ENCODE measurements around the gene TRIP12.
A peak's percentile ranks its signal among the peaks of the same experiment; 100 is the strongest.
"Not testable (repeated sequence)": the region's sequence is repeated elsewhere in the genome, so short reads cannot be mapped to it uniquely, and the experiment has no call there.

TRIP12 gene

GRCh38 chr2:229815342-229815741 lies 106.5 kb downstream of the TRIP12 start:
- Histone ChIP-seq H3K9ac (ENCODE audit: low read length) (no peak overlapping the region), H3K36me3 (ENCODE audit: insufficient read depth, low read length) (peaks cover 35% of the 10 kb centered on the region), H3K4me3 (ENCODE audit: low read depth in 1 of 2, low read length in 2 of 2) (no peak overlapping the region), H3K27me3 (ENCODE audit: control insufficient read depth in 1 of 2, insufficient read depth in 2 of 2, low read length in 2 of 2) (no peaks in the 10 kb centered on the region), H3K4me1 (ENCODE audit: insufficient read depth, low read length) (peaks cover 4% of the 10 kb centered on the region), H3K27ac (ENCODE audit: low read depth, low read length) (no peak overlapping the region), H3K9me3 (ENCODE audit: low read length) (no peaks in the 10 kb centered on the region)

- H3K27ac ChIP-seq (ENCODE audit: low read depth, low read length): no peak overlapping the region
- peaks cover 4% of the 10 kb centered on the region for H3K4me1 ChIP-seq (ENCODE audit: insufficient read depth, low read length)
Observed at GRCh38 chr2:229810786-229811185, 111.0 kb downstream of the TRIP12 start.

GRCh38 chr2:229805559-229805958 lies 116.2 kb downstream of the TRIP12 start:
- Histone ChIP-seq H3K9me3 (ENCODE audit: low read length) (no peaks in the 10 kb centered on the region), H3K4me1 (ENCODE audit: insufficient read depth, low read length) (peaks cover 7% of the 10 kb centered on the region), H3K9ac (ENCODE audit: low read length) (no peak overlapping the region), H3K27ac (ENCODE audit: low read depth, low read length) (no peak overlapping the region), H3K4me3 (ENCODE audit: low read depth in 1 of 2, low read length in 2 of 2) (no peak overlapping the region), H3K27me3 (ENCODE audit: control insufficient read depth in 1 of 2, insufficient read depth in 2 of 2, low read length in 2 of 2) (no peaks in the 10 kb centered on the region), H3K36me3 (ENCODE audit: insufficient read depth, low read length) (peaks cover 57% of the 10 kb centered on the region)

More at GRCh38 chr2:229810786-229811185, 111.0 kb downstream of the TRIP12 start:
- no peaks in the 10 kb centered on the region for H3K9me3 ChIP-seq (ENCODE audit: low read length)
- H3K4me3 ChIP-seq (ENCODE audit: low read depth in 1 of 2, low read length in 2 of 2): no peak overlapping the region
- H3K9ac ChIP-seq (ENCODE audit: low read length): no peak overlapping the region
- H3K36me3 ChIP-seq (ENCODE audit: insufficient read depth, low read length): peaks cover 42% of the 10 kb centered on the region
- no peaks in the 10 kb centered on the region for H3K27me3 ChIP-seq (ENCODE audit: control insufficient read depth in 1 of 2, insufficient read depth in 2 of 2, low read length in 2 of 2)

GRCh38 chr2:229802785-229803184 lies 119.0 kb downstream of the TRIP12 start:
- Histone ChIP-seq H3K4me3 (ENCODE audit: low read depth in 1 of 2, low read length in 2 of 2) (no peak overlapping the region), H3K27me3 (ENCODE audit: control insufficient read depth in 1 of 2, insufficient read depth in 2 of 2, low read length in 2 of 2) (no peaks in the 10 kb centered on the region), H3K9me3 (ENCODE audit: low read length) (no peaks in the 10 kb centered on the region), H3K9ac (ENCODE audit: low read length) (no peak overlapping the region), H3K27ac (ENCODE audit: low read depth, low read length) (no peak overlapping the region), H3K36me3 (ENCODE audit: insufficient read depth, low read length) (peaks cover 47% of the 10 kb centered on the region), H3K4me1 (ENCODE audit: insufficient read depth, low read length) (peaks cover 17% of the 10 kb centered on the region)

GRCh38 chr2:229800997-229801754 lies 120.6 kb downstream of the TRIP12 start:
- Histone ChIP-seq H3K9me3 (ENCODE audit: low read length) (no peaks in the 10 kb centered on the region), H3K9ac (ENCODE audit: low read length) (no peak overlapping the region), H3K4me3 (ENCODE audit: low read depth in 1 of 2, low read length in 2 of 2) (no peak overlapping the region), H3K27ac (ENCODE audit: low read depth, low read length) (no peak overlapping the region), H3K27me3 (ENCODE audit: control insufficient read depth in 1 of 2, insufficient read depth in 2 of 2, low read length in 2 of 2) (no peaks in the 10 kb centered on the region), H3K36me3 (ENCODE audit: insufficient read depth, low read length) (peaks cover 47% of the 10 kb centered on the region), H3K4me1 (ENCODE audit: insufficient read depth, low read length) (peaks cover 17% of the 10 kb centered on the region)

- no peak overlapping the region for H3K9ac ChIP-seq (ENCODE audit: low read length)
- peaks cover 48% of the 10 kb centered on the region for H3K36me3 ChIP-seq (ENCODE audit: insufficient read depth, low read length)
- no peaks in the 10 kb centered on the region for H3K9me3 ChIP-seq (ENCODE audit: low read length)
- peaks cover 17% of the 10 kb centered on the region for H3K4me1 ChIP-seq (ENCODE audit: insufficient read depth, low read length)
- no peak overlapping the region for H3K4me3 ChIP-seq (ENCODE audit: low read depth in 1 of 2, low read length in 2 of 2)
- H3K27ac ChIP-seq (ENCODE audit: low read depth, low read length): peak overlapping the region; percentile 28
- no peaks in the 10 kb centered on the region for H3K27me3 ChIP-seq (ENCODE audit: control insufficient read depth in 1 of 2, insufficient read depth in 2 of 2, low read length in 2 of 2)
Observed at GRCh38 chr2:229798446-229799155, 123.2 kb downstream of the TRIP12 start.

- Histone ChIP-seq H3K9ac (ENCODE audit: low read length) (no peak overlapping the region), H3K27ac (ENCODE audit: low read depth, low read length) (no peak overlapping the region), H3K9me3 (ENCODE audit: low read length) (no peaks in the 10 kb centered on the region), H3K27me3 (ENCODE audit: control insufficient read depth in 1 of 2, insufficient read depth in 2 of 2, low read length in 2 of 2) (no peaks in the 10 kb centered on the region), H3K4me1 (ENCODE audit: insufficient read depth, low read length) (peaks cover 10% of the 10 kb centered on the region), H3K4me3 (ENCODE audit: low read depth in 1 of 2, low read length in 2 of 2) (no peak overlapping the region), H3K36me3 (ENCODE audit: insufficient read depth, low read length) (peaks cover 60% of the 10 kb centered on the region)
Observed at GRCh38 chr2:229795058-229795457, 126.8 kb downstream of the TRIP12 start.

- Histone ChIP-seq H3K9me3 (ENCODE audit: low read length) (no peaks in the 10 kb centered on the region), H3K4me1 (ENCODE audit: insufficient read depth, low read length) (peaks cover 10% of the 10 kb centered on the region), H3K9ac (ENCODE audit: low read length) (no peak overlapping the region), H3K27me3 (ENCODE audit: control insufficient read depth in 1 of 2, insufficient read depth in 2 of 2, low read length in 2 of 2) (no peaks in the 10 kb centered on the region), H3K27ac (ENCODE audit: low read depth, low read length) (no peak overlapping the region), H3K36me3 (ENCODE audit: insufficient read depth, low read length) (peaks cover 63% of the 10 kb centered on the region), H3K4me3 (ENCODE audit: low read depth in 1 of 2, low read length in 2 of 2) (no peak overlapping the region)
Observed at GRCh38 chr2:229794636-229795035, 127.2 kb downstream of the TRIP12 start.

- not testable (repeated sequence) for H3K9ac ChIP-seq (ENCODE audit: low read length); H3K4me3 ChIP-seq (ENCODE audit: low read depth in 1 of 2, low read length in 2 of 2); H3K9me3 ChIP-seq (ENCODE audit: low read length); H3K27ac ChIP-seq (ENCODE audit: low read depth, low read length); H3K4me1 ChIP-seq (ENCODE audit: insufficient read depth, low read length); H3K27me3 ChIP-seq (ENCODE audit: control insufficient read depth in 1 of 2, insufficient read depth in 2 of 2, low read length in 2 of 2)
- H3K36me3 ChIP-seq (ENCODE audit: insufficient read depth, low read length): peaks cover 44% of the 10 kb centered on the region
Observed at GRCh38 chr2:229786289-229786688, 135.5 kb downstream of the TRIP12 start.

- H3K4me1 ChIP-seq (ENCODE audit: insufficient read depth, low read length): no peaks in the 10 kb centered on the region
- no peak overlapping the region for H3K4me3 ChIP-seq (ENCODE audit: low read depth in 1 of 2, low read length in 2 of 2)
- H3K9me3 ChIP-seq (ENCODE audit: low read length): no peaks in the 10 kb centered on the region
- no peak overlapping the region for H3K9ac ChIP-seq (ENCODE audit: low read length)
- H3K27ac ChIP-seq (ENCODE audit: low read depth, low read length): no peak overlapping the region
- H3K36me3 ChIP-seq (ENCODE audit: insufficient read depth, low read length): peaks cover 35% of the 10 kb centered on the region
- H3K27me3 ChIP-seq (ENCODE audit: control insufficient read depth in 1 of 2, insufficient read depth in 2 of 2, low read length in 2 of 2): no peaks in the 10 kb centered on the region
Observed at GRCh38 chr2:229784791-229785190, 137.0 kb downstream of the TRIP12 start.

- Histone ChIP-seq H3K9ac (ENCODE audit: low read length) (no peak overlapping the region), H3K27ac (ENCODE audit: low read depth, low read length) (no peak overlapping the region), H3K4me3 (ENCODE audit: low read depth in 1 of 2, low read length in 2 of 2) (no peak overlapping the region), H3K9me3 (ENCODE audit: low read length) (no peaks in the 10 kb centered on the region), H3K27me3 (ENCODE audit: control insufficient read depth in 1 of 2, insufficient read depth in 2 of 2, low read length in 2 of 2) (no peaks in the 10 kb centered on the region), H3K4me1 (ENCODE audit: insufficient read depth, low read length) (no peaks in the 10 kb centered on the region), H3K36me3 (ENCODE audit: insufficient read depth, low read length) (peaks cover 35% of the 10 kb centered on the region)
Observed at GRCh38 chr2:229783108-229783721, 138.6 kb downstream of the TRIP12 start.

Measured in muscle layer of colon (tissue), 2 donors.